GM06990 (cell line): ENCODE data around the gene STK39.

ENCODE experiments used
- DNase-seq: peaks from one replicate; pipeline ENCODE4 v3.0.0-alpha.2; 2011; ENCODE audit not compliant: insufficient read length; ENCODE audit errors: extremely low read depth
- H3K27me3 ChIP-seq: replicated peaks from 2 replicates; pipeline ENCODE4 v1.6.0; 2011; ENCODE audit warnings: low read length; ENCODE audit not compliant: control insufficient read depth, insufficient read depth
- H3K36me3 ChIP-seq: 2 replicates; pipeline ENCODE4 v1.5.1; 2011; ENCODE audit warnings: low read length; ENCODE audit not compliant: control insufficient read depth, insufficient read depth
- H3K4me3 ChIP-seq: replicated peaks from 2 replicates; pipeline ENCODE4 v1.5.1; 2011; ENCODE audit warnings: low read depth, mild to moderate bottlenecking, control low read depth, low read length
- CTCF ChIP-seq: IDR thresholded peaks from 2 replicates; pipeline ENCODE4 v1.5.1; 2011; ENCODE audit warnings: low read length, control low read depth, mild to moderate bottlenecking, inconsistent platforms; ENCODE audit not compliant: insufficient read depth, poor library complexity, severe bottlenecking

Gene STK39

GRCh38 chr2:168145426-168146310, 101.7 kb downstream of the STK39 start:
- Histone ChIP-seq H3K27me3 (no peaks in the 10 kb centered on the region), H3K36me3 (no peaks in the 10 kb centered on the region), H3K4me3 (no peak overlapping the region)
- DNase-seq: no peak
- no peak for TF ChIP-seq CTCF

- TF ChIP-seq CTCF: no peak
- H3K4me3 ChIP-seq: no peak overlapping the region
These were observed 102.4 kb downstream of the STK39 start for GRCh38 chr2:168145011-168145410.

GRCh38 chr2:168143813-168144212, 103.6 kb downstream of the STK39 start:
- H3K36me3 ChIP-seq: no peaks in the 10 kb centered on the region
- TF ChIP-seq CTCF: no peak
- H3K27me3 ChIP-seq: no peaks in the 10 kb centered on the region
- no peak overlapping the region for H3K4me3 ChIP-seq
- DNase-seq: no peak

More at GRCh38 chr2:168145011-168145410, 102.4 kb downstream of the STK39 start:
- Histone ChIP-seq H3K36me3 (no peaks in the 10 kb centered on the region), H3K27me3 (no peaks in the 10 kb centered on the region)
- no peak for DNase-seq

- Histone ChIP-seq H3K36me3 (no peaks in the 10 kb centered on the region), H3K27me3 (no peaks in the 10 kb centered on the region), H3K4me3 (no peak overlapping the region)
- DNase-seq: no peak
- no peak for TF ChIP-seq CTCF
These were observed 106.5 kb downstream of the STK39 start for GRCh38 chr2:168140892-168141291.

- DNase-seq: no peak
- H3K4me3 ChIP-seq: no peak overlapping the region
- no peaks in the 10 kb centered on the region for H3K36me3 ChIP-seq
- no peaks in the 10 kb centered on the region for H3K27me3 ChIP-seq
- no peak for TF ChIP-seq CTCF
These were observed 107.5 kb downstream of the STK39 start for GRCh38 chr2:168139852-168140251.
